Cerebellar cortex (tissue), 1 donor: ENCODE results near the gene CD55.

Source experiments
- DNase-seq: peaks from one replicate; pipeline ENCODE4 v3.0.0-alpha.2; 2015; ENCODE audit warnings: low spot score

Gene CD55

DNA sequence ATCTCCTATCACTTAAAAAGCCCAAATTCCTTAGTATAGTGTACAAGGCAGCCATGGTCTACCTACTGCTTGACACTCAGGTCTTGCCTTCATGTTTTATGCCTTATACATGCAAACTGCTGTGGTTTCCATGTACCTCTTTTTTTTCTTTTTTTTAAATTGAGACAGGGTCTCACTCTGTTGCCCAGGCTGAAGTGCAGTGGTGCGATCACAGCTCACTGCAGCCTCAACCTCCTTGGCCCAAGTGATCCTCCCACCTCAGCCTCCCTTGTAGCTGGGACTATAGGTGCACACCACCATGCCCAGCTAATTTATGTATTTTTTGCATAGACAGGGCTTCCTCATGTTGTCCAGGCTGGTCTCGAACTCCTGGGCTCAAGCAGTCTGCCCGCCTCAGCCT lies 8.0 kb downstream of the CD55 start:
- DNase-seq: no peak

GRCh38 chr1:207330011-207330710 lies 8.7 kb downstream of the CD55 start:
- no peak for DNase-seq

GRCh38 chr1:207331354-207332313 lies 10.2 kb downstream of the CD55 start:
- no peak for DNase-seq

DNA sequence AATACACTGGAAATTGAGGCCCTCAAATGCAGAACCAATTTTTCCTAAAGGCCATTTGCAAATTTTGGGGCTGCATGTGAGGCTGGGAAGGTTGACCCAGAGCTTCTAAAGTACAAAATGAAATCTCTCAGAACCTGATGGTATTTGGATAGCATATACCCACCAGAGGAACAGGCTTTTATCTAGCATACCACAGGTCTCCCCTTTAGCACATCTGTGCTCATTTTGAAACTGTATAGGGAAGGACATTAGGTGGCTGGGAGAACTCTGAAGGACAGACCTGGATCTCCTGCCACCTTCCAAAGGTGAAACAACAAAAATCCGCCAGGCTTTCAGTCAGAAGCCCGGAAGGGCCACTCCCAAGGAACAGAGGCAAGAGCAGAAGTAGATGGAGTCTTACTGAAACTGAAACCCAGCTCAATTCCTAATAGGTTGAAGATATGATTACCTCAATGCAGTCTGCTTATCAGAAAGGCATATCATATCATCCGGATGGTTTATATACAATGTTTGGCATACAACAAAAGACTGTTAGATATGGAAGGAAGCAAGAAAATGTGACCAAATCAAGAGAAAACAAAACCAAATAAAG lies 11.6 kb downstream of the CD55 start:
- no peak for DNase-seq

- DNase-seq: no peak
Measured at GRCh38 chr1:207333620-207334019, 12.1 kb downstream of the CD55 start.

DNA sequence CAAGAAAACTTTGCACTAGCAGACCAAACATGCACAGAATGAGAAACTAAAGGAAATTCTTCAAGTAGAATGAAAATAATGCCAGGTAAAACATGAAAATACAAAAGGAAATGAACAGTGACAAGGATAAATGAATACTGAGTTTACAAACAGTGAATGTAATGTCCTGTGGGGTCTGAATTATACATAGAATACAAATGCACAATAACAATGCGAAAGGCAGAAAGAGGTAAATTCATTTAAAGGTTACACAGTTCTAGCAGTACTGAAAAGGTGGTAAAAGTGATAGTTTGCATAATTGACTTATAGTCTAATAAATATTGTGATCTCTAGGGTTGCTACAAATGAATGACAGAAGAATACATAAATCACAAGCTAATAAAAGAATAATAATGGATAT lies 12.9 kb downstream of the CD55 start:
- no peak for DNase-seq

DNA sequence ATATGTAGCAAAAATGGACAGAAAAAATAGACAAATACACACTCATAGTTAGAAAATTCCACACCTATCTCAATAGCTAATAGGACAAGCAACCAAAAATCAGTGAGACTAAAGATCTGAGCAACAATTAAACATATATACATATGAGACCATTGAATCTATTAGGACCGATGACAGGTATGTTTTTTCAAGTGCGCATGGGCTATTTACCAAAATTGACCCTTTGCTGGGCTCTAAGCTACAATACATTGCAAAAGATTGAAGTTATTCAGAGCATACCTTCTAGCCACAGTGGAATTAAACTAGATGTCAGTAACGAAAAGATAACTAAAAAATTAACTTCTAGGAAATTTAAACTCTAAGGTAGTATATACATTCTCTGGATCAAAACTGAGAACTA lies 13.7 kb downstream of the CD55 start:
- no peak for DNase-seq

- no peak for DNase-seq
Measured at GRCh38 chr1:207335695-207336363, 14.4 kb downstream of the CD55 start.

DNA sequence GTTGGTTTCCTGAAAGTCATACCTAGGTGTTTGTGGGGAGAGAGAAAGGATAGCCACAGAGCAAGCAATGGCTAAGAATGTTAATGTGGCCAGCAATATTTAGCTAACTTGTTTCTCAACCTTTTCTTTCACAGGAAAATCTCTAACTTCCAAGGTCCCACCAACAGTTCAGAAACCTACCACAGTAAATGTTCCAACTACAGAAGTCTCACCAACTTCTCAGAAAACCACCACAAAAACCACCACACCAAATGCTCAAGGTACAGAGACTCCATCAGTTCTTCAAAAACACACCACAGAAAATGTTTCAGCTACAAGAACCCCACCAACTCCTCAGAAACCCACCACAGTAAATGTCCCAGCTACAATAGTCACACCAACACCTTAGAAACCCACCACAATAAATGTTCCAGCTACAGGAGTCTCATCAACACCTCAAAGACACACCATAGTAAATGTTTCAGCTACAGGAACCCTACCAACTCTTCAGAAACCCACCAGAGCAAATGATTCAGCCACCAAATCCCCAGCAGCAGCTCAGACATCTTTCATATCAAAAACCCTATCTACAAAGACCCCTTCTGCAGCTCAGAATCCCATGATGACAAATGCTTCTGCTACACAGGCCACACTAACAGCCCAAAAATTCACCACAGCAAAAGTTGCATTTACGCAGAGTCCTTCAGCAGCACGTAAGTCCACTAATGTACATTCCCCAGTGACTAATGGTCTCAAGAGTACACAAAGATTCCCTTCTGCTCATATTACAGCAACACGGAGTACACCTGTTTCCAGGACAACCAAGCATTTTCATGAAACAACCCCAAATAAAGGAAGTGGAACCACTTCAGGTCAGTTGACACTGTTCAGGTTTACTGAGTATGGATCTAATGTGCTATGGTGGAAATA lies 15.3 kb downstream of the CD55 start:
- DNase-seq: no peak

- no peak for DNase-seq
Measured at GRCh38 chr1:207342332-207342731, 20.9 kb downstream of the CD55 start.

DNA sequence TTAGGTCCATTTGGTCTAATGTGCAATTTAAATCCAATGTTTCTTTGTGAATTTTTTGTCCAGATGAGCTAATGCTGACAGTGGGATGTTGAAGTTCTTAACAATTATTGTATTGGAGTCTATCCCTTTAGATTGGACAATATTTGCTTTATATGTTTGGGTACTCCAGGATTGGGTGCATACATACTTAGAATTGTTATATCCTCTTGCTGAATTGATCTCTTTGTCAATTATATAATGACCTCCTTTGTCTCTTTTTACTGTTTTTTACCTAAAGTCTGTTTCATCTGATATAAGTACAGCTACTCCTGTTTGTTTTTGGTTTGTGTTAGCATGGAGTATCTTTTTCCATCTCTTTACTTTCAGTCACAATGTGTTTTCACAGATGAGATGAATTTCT lies 22.2 kb downstream of the CD55 start:
- DNase-seq: no peak

GRCh38 chr1:207344221-207344620 lies 22.7 kb downstream of the CD55 start:
- DNase-seq: no peak

DNA sequence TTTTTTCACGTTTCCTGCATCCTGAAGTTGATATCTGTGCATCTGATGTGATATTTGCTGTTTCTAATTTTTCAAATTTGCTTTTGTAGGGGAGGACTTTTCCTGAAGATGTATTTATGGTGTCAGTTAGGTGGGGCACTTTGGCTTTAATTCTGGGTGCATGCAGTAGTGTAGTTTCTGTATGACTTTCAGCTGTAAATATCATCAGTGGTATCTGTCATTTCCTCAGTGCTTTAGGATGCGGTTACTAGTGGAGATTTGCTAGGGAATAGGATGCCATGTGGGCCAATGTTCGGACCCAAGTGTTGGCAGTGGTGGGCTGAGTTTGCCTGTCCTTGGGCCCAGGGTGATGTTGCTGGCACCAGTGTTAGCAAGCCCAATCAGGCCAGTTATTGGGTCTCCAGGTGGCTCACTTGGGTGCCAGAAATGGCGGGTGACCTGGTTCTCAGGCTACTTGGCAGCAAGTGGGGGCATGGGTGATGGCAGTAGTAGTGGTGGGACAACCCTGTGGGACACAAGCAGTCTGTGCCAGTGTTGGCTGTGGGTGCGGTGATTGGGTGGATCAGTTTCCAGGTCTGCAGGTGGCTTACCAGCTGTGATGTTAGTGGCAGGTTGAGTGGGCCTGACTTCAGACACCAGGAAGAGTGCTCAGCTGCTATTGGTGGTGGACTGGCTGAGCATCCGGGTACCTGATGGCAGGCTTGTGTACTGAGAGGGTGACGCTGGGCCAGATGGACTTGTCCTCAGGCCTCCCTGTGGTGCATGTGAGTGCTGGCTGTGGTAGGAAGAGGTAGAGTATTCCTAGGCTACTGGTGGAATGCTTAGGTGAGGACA lies 24.4 kb downstream of the CD55 start:
- DNase-seq: no peak

DNA sequence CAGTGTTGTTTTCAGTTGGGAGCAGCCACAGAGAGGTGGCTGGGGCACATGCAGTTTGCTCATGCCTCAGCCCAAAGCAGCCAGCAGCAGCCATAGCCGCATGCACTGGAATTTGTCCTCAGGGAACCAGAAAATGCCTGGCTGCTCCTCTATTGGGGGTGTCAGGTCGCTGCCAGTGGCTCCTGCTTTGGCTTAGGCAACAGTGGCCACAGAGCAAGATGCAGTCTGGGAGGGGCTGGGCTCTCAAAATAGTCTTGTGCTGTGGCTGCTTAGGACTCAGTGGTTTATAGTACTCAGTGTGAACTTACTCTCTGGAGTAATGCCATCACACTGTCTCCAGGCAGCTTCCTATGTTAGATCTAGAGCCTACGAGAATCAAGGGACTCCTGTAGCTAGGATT lies 25.0 kb downstream of the CD55 start:
- DNase-seq: no peak

DNA sequence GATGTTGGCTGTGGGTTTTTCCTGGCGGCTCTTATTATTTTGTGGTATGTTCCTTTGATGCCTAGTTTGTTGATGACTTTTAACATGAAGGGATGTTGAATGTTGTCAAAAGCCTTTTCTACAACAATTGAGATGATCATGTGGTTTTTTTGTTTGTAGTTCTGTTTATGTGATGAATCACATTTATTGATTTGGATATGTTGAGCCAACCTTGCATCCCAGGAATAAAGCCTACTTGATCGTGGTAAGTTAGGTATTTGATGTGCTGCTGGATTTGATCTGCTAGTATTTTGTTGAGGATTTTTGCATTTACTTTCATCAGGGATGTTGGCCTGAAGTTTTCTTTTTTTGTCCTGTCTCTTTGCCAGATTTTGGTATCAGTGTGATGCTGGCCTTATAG lies 28.5 kb downstream of the CD55 start:
- no peak for DNase-seq

DNA sequence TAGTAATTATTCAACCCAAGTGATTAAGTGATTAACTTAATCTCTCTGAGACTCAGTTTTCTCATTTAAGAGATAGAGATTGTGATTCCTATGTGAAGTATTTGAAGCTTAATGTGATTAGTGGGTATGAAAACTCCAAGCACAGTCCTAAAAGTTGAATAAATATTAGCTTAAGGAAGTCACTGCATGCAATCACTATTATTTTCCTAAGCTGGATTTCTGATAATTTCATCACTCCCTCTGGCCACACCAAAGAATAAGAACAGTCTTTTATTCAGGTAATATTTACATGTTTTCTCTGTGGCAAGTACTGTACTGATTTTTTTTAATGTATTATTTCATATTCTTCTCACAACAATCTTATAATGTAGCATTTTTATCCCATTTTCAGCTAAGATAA lies 31.1 kb downstream of the CD55 start:
- no peak for DNase-seq

DNA sequence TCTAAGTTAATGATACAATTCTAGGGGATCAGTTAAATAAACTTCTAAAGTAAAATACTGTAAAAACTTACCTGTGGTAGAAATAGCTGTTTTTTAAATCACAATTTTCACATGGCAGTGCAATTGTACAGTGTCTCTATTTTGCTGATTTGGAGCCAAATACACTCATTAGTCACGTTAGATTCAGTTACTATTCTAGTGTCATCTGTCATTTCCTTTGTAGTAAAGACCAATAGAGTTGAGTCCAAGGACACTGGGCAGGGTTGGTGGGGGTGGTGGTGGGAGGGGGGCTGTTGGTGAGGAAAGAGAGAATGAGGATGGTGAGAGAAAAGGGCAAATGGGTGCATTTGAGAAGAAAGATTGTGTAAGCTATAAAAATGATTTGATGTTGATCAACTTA lies 33.6 kb downstream of the CD55 start:
- DNase-seq: no peak

GRCh38 chr1:207355513-207356295 lies 34.2 kb downstream of the CD55 start:
- no peak for DNase-seq

DNA sequence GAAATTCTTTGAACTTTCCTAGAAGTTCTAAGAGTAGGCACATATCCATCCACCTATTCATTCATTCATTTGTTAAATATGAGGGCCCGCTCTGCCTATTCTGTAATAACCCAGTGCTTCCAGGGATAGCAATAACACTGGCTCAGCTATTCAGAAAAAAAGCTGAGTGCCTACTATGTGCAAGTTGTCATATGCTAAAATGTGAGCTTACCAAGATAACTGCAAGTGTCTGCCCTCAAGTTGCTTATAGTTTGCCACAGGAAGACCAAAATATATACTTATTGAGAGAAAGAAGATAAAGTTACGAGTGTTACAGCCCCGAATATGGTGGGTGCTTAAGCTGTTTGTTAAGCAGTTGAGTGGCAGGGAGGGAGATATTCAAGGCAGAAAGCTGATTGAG lies 39.6 kb downstream of the CD55 start:
- no peak for DNase-seq

DNA sequence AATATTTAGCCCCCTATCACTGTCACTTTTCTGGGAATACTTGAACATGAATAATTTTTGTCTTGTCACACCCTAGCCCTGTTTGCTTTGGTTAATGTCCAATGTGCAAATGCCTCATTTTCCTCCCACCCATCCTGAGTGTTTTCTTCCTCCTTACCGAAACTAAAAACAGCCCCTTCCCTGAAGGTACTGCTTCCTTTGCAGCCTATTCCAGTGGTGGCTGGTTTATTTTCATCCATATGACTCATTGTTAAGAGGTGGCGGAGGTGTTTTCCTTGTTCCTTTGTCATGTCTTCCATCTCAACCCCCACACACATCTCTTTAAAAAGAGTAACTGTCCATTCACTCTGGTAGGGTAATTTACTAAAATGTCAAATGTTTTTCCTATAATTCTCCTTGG lies 40.4 kb downstream of the CD55 start:
- no peak for DNase-seq
